ENCODE data around the gene CDC34. TPM values are rescaled to one million over a fixed set of nuclear protein-coding genes. Genes with fewer than 3 reads are reported as not detected.

The CDC34 gene
- total RNA-seq, 1 donor from 2014 or later: 42.5 TPM

- peaks cover 3% of the 10 kb centered on the region for H3K4me1 ChIP-seq
- no peak overlapping the region for H3K27ac ChIP-seq
- H3F3A ChIP-seq (ENCODE audit: low read depth): peaks cover 26% of the 10 kb centered on the region
- peaks cover 4% of the 10 kb centered on the region for H3K9me3 Mint-ChIP-seq
- H3K36me3 ChIP-seq: no peaks in the 10 kb centered on the region
- H4K20me1 ChIP-seq (ENCODE audit: low read depth): peaks cover 79% of the 10 kb centered on the region
- H3K4me3 ChIP-seq: no peak overlapping the region
- H2AFZ ChIP-seq (replicated peaks): no peak overlapping the region
- H3K4me3 Mint-ChIP-seq: no peak overlapping the region
- H3K4me1 Mint-ChIP-seq: peaks cover 3% of the 10 kb centered on the region
- H3K9me3 ChIP-seq (ENCODE audit: low read depth): no peaks in the 10 kb centered on the region
- no peak overlapping the region for H3K27ac Mint-ChIP-seq
- TF ChIP-seq CTCF (IDR thresholded peaks at IDR 0.05) (no peak), EZH2 (IDR thresholded peaks at IDR 0.05) (no peak), EZH2phosphoT487 (IDR thresholded peaks at IDR 0.05) (no peak)
- peaks cover 76% of the 10 kb centered on the region for H3K27me3 ChIP-seq
- H3K9ac ChIP-seq: no peak overlapping the region
- H3K36me3 Mint-ChIP-seq: no peaks in the 10 kb centered on the region
- no peaks in the 10 kb centered on the region for H3K79me2 ChIP-seq (ENCODE audit: low read depth)
- H3K4me2 ChIP-seq: peak overlapping the region; percentile 55
- peaks cover 42% of the 10 kb centered on the region for H3K27me3 Mint-ChIP-seq (ENCODE audit: insufficient read depth, low read depth)
- peak; percentile 66 for DNase-seq (ENCODE audit: low spot score)
These were observed 58.8 kb downstream of the CDC34 start for GRCh38 chr19:590396-590745.

- Histone ChIP-seq H3K36me3 (no peaks in the 10 kb centered on the region), H3K9me3 (ENCODE audit: low read depth) (no peaks in the 10 kb centered on the region), H3K27ac (no peak overlapping the region), H4K20me1 (ENCODE audit: low read depth) (peaks cover 81% of the 10 kb centered on the region), H3K9ac (no peak overlapping the region), H3K27me3 (peaks cover 76% of the 10 kb centered on the region), H3K4me2 (peak overlapping the region; percentile 55), H3K4me1 (peaks cover 5% of the 10 kb centered on the region), H3K79me2 (ENCODE audit: low read depth) (no peaks in the 10 kb centered on the region), H2AFZ (replicated peaks) (no peak overlapping the region), H3F3A (ENCODE audit: low read depth) (peaks cover 30% of the 10 kb centered on the region), H3K4me3 (no peak overlapping the region)
- Mint-ChIP-seq H3K4me3 (no peak overlapping the region), H3K27ac (no peak overlapping the region), H3K27me3 (ENCODE audit: insufficient read depth, low read depth) (peaks cover 43% of the 10 kb centered on the region), H3K9me3 (peaks cover 4% of the 10 kb centered on the region), H3K36me3 (no peaks in the 10 kb centered on the region), H3K4me1 (peaks cover 3% of the 10 kb centered on the region)
- TF ChIP-seq CTCF (IDR thresholded peaks at IDR 0.05) (no peak), EZH2 (IDR thresholded peaks at IDR 0.05) (no peak), EZH2phosphoT487 (IDR thresholded peaks at IDR 0.05) (no peak)
- DNase-seq (ENCODE audit: low spot score): no peak
These were observed 59.2 kb downstream of the CDC34 start for GRCh38 chr19:590750-591098.

- peak overlapping the region; percentile 74 for H3K4me3 Mint-ChIP-seq
- Histone ChIP-seq H3F3A (ENCODE audit: low read depth) (peaks cover 32% of the 10 kb centered on the region), H4K20me1 (ENCODE audit: low read depth) (peaks cover 84% of the 10 kb centered on the region), H3K9ac (no peak overlapping the region), H3K27ac (no peak overlapping the region), H2AFZ (replicated peaks) (no peak overlapping the region), H3K9me3 (ENCODE audit: low read depth) (no peaks in the 10 kb centered on the region), H3K4me1 (peaks cover 11% of the 10 kb centered on the region), H3K4me3 (no peak overlapping the region), H3K36me3 (no peaks in the 10 kb centered on the region), H3K79me2 (ENCODE audit: low read depth) (no peaks in the 10 kb centered on the region), H3K27me3 (peaks cover 76% of the 10 kb centered on the region), H3K4me2 (no peak overlapping the region)
- peaks cover 3% of the 10 kb centered on the region for H3K4me1 Mint-ChIP-seq
- TF ChIP-seq CTCF (IDR thresholded peaks at IDR 0.05) (no peak), EZH2phosphoT487 (IDR thresholded peaks at IDR 0.05) (peak; percentile 86), EZH2 (IDR thresholded peaks at IDR 0.05) (peak; percentile 99)
- H3K9me3 Mint-ChIP-seq: peaks cover 4% of the 10 kb centered on the region
- H3K27me3 Mint-ChIP-seq (ENCODE audit: insufficient read depth, low read depth): peaks cover 42% of the 10 kb centered on the region
- H3K36me3 Mint-ChIP-seq: no peaks in the 10 kb centered on the region
- no peak overlapping the region for H3K27ac Mint-ChIP-seq
- peak; percentile 86 for DNase-seq (ENCODE audit: low spot score)
These were observed 59.8 kb downstream of the CDC34 start for GRCh38 chr19:591099-591958.

Other genes starting within 250 kb of the CDC34 start
- gene PLPP2, start 240.4 kb upstream of the CDC34 start, total RNA-seq (ENCODE audit: low replicate concordance): 2.5 TPM in 1 of 2 replicates, not detected in the other
- gene MIER2, start 187.0 kb upstream of the CDC34 start, total RNA-seq (ENCODE audit: low replicate concordance): 12.9 and 20.6 TPM in 2 replicates
- gene C2CD4C, start 122.6 kb upstream of the CDC34 start, total RNA-seq (ENCODE audit: low replicate concordance): 2.3 and 18.6 TPM in 2 replicates
- 3.2 and 15.9 TPM in 2 replicates for gene SHC2, start 70.7 kb upstream of the CDC34 start, total RNA-seq (ENCODE audit: low replicate concordance)
- gene MADCAM1, start 35.3 kb upstream of the CDC34 start, total RNA-seq (ENCODE audit: low replicate concordance): 0.09 TPM in 1 of 2 replicates, not detected in the other
- gene TPGS1, start 24.3 kb upstream of the CDC34 start, total RNA-seq (ENCODE audit: low replicate concordance): 9.4 and 31.1 TPM in 2 replicates
- gene GZMM, start 12.3 kb downstream of the CDC34 start, total RNA-seq (ENCODE audit: low replicate concordance): not detected in 2 replicates
- 330 and 913 TPM in 2 replicates for gene BSG, start 40.8 kb downstream of the CDC34 start, total RNA-seq (ENCODE audit: low replicate concordance)
- gene HCN2, start 58.1 kb downstream of the CDC34 start, total RNA-seq (ENCODE audit: low replicate concordance): 0.06 TPM in 1 of 2 replicates, not detected in the other
- 14.1 and 68.6 TPM in 2 replicates for gene POLRMT, start 101.8 kb downstream of the CDC34 start, total RNA-seq (ENCODE audit: low replicate concordance)
- 0.37 TPM in 1 of 2 replicates, not detected in the other for gene FGF22, start 108.1 kb downstream of the CDC34 start, total RNA-seq (ENCODE audit: low replicate concordance)
- 9.7 and 50.9 TPM in 2 replicates for gene RNF126, start 131.5 kb downstream of the CDC34 start, total RNA-seq (ENCODE audit: low replicate concordance)
- 2.4 and 21.9 TPM in 2 replicates for gene FSTL3, start 144.6 kb downstream of the CDC34 start, total RNA-seq (ENCODE audit: low replicate concordance)
- not detected in 2 replicates for gene PRSS57, start 163.7 kb downstream of the CDC34 start, total RNA-seq (ENCODE audit: low replicate concordance)
- gene PALM, start 177.2 kb downstream of the CDC34 start, total RNA-seq (ENCODE audit: low replicate concordance): 13.9 and 40.7 TPM in 2 replicates
- gene MISP, start 219.4 kb downstream of the CDC34 start, total RNA-seq (ENCODE audit: low replicate concordance): not detected in 2 replicates

Measured in neural progenitor cell (in vitro differentiated cells).